Prostate gland (tissue), 2 donors: Measurements from ENCODE around the gene KIAA0825. TPM values are rescaled to one million over a fixed set of nuclear protein-coding genes. Genes with fewer than 3 reads are reported as not detected.
"Not testable (repeated sequence)": the region's sequence is repeated elsewhere in the genome, so short reads cannot be mapped to it uniquely, and the experiment has no call there.

Source experiments
- DNase-seq: peaks from one replicate; pipeline ENCODE4 v3.0.0-alpha.2; 2019; ENCODE audit warnings: low spot score
- H3K27ac ChIP-seq, 2 donors: fragments of 200-600 bp; sonication (generic); 2 replicates each; pipeline ENCODE4 v1.5.1; 2017 to 2019
- H3K27me3 ChIP-seq: fragments of 200-600 bp; sonication (generic); replicated peaks from 2 replicates; pipeline ENCODE4 v1.5.1; 2019; ENCODE audit not compliant: insufficient read depth
- H3K36me3 ChIP-seq, 2 donors: fragments of 200-600 bp; sonication (generic); 1 replicate in 1 of 2; 2 replicates in 1 of 2; pipeline versions ENCODE4 v1.5.1 to v1.8.1; 2017 to 2019
- H3K4me1 ChIP-seq: fragments of 200-600 bp; sonication (generic); replicated peaks from 2 replicates; pipeline ENCODE4 v1.5.1; 2019
- H3K4me3 ChIP-seq, 2 donors: fragments of 200-600 bp; sonication (generic); 2 replicates each; pipeline ENCODE4 v1.5.1; 2017 to 2019
- H3K9me3 ChIP-seq: fragments of 200-600 bp; sonication (generic); 2 replicates; pipeline ENCODE4 v1.5.1; 2017
- POLR2A ChIP-seq: fragments of 450-650 bp; IDR thresholded peaks from one replicate; pipeline ENCODE4 v1.6.1; 2016; ENCODE audit warnings: antibody characterized with exemption, mild to moderate bottlenecking
- POLR2AphosphoS5 ChIP-seq: sonication (generic); formaldehyde crosslinking; IDR thresholded peaks from one replicate; pipeline ENCODE4 v1.6.1; 2017; ENCODE audit warnings: antibody characterized with exemption
- WGBS: methylation state at CpG from one replicate; pipeline ENCODE4 v1.1.5; 2018; 5-methylcytosine and 5-hydroxymethylcytosine counted together
- intact Hi-C: fragments of 100-400 bp; cut with DNase I; formaldehyde crosslinking; loops from one replicate; pipeline ENCODE4 v1.14.2; 2022
- total RNA-seq, 2 donors: library from RNA; depleted of rRNA; stranded (reverse); fragments of >200 nt; gene quantifications; one replicate each; pipeline ENCODE4 v1.1.0, GENCODE V29; 2016
- TF ChIP-seq, protein P1 (sequence below), 4 experiments: fragments of 200-600 bp in 2 of 4; fragments of 450-650 bp in 2 of 4; sonication (generic) in 2 of 4; IDR thresholded peaks; 1 replicate in 3 of 4; 2 replicates in 1 of 4; pipeline ENCODE4 v1.5.1; 2016 to 2019; ENCODE audit warnings: antibody characterized with exemption in 4 of 4, mild to moderate bottlenecking in 2 of 4, moderate library complexity in 2 of 4

Gene KIAA0825
- total RNA-seq, 2 donors from 2014 or later = 3.9 to 4.1 TPM

- intact Hi-C loops = no loop called here
- no peak for DNase-seq
- H3K4me1 ChIP-seq = no peaks in the 10 kb centered on the region
- H3K27ac ChIP-seq = no peak overlapping the region
- H3K36me3 ChIP-seq = no peaks in the 10 kb centered on the region
- H3K27me3 ChIP-seq = no peaks in the 10 kb centered on the region
- no peaks in the 10 kb centered on the region for H3K9me3 ChIP-seq
- H3K4me3 ChIP-seq = no peak overlapping the region
- TF ChIP-seq POLR2A (no peak), POLR2AphosphoS5 (no peak)
- TF ChIP-seq, protein P1, sequence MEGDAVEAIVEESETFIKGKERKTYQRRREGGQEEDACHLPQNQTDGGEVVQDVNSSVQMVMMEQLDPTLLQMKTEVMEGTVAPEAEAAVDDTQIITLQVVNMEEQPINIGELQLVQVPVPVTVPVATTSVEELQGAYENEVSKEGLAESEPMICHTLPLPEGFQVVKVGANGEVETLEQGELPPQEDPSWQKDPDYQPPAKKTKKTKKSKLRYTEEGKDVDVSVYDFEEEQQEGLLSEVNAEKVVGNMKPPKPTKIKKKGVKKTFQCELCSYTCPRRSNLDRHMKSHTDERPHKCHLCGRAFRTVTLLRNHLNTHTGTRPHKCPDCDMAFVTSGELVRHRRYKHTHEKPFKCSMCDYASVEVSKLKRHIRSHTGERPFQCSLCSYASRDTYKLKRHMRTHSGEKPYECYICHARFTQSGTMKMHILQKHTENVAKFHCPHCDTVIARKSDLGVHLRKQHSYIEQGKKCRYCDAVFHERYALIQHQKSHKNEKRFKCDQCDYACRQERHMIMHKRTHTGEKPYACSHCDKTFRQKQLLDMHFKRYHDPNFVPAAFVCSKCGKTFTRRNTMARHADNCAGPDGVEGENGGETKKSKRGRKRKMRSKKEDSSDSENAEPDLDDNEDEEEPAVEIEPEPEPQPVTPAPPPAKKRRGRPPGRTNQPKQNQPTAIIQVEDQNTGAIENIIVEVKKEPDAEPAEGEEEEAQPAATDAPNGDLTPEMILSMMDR (IDR thresholded peaks at IDR 0.05) = no peak
These were observed 40.7 kb downstream of the KIAA0825 start for GRCh38 chr5:94577466-94578245.

- intact Hi-C loops = no loop called here
- DNase-seq = no peak
These were observed 43.2 kb downstream of the KIAA0825 start for GRCh38 chr5:94575196-94575595.

DNA sequence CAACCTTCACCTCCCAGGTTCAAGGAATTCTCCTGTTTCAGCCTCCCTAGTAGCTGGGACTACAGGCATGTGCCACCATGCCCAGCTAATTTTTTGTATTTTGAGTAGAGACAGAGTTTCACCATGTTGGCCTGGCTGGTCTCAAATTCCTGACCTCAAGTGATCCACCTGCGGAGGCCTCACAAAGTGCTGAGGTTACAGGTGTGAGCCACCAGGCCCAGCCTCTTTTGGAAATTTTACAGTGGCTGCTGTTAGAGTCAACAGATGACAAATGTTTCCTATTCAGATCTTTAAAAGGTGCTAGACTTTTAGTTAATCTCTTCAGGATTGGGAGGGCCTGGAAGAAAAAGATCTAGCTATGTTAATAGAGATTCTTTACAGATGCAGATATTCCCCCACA lies 45.1 kb downstream of the KIAA0825 start:
- H3K4me3 ChIP-seq, intact Hi-C loops, H3K4me1 ChIP-seq, H3K27me3 ChIP-seq, H3K36me3 ChIP-seq, DNase-seq, H3K9me3 ChIP-seq, H3K27ac ChIP-seq: not testable (repeated sequence)
- 54% methylated on average over 1 of the region's 1 CpG for WGBS

More at GRCh38 chr5:94575196-94575595, 43.2 kb downstream of the KIAA0825 start:
- H3K27ac ChIP-seq = no peak overlapping the region
- H3K4me1 ChIP-seq = no peaks in the 10 kb centered on the region
- H3K36me3 ChIP-seq = no peaks in the 10 kb centered on the region
- WGBS = 65% methylated on average over 4 of the region's 4 CpGs
- TF ChIP-seq POLR2AphosphoS5 (no peak), POLR2A (no peak)
- TF ChIP-seq, protein P1 (IDR thresholded peaks at IDR 0.05) = no peak
- H3K4me3 ChIP-seq = no peak overlapping the region
- no peaks in the 10 kb centered on the region for H3K9me3 ChIP-seq
- H3K27me3 ChIP-seq = no peaks in the 10 kb centered on the region

DNA sequence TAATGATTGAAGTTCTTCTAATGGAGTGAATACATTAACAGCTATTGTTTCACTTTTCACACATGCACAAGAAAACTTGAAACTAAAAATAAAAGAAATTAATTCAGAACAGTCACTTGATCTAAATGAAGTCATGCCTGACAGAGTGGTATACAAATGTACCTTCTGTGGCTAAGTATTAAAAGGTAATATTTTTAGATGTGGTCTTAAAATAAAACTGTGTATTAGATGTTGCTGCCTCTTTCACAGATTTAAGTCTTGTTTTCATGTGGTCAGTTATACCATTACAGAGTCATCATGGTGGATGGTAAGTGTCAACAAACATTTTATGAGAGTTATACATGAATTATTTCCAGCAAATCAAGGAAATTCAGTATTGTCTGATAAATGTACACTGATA lies 47.0 kb downstream of the KIAA0825 start:
- intact Hi-C loops = no loop called here
- Histone ChIP-seq H3K36me3 (no peaks in the 10 kb centered on the region), H3K27me3 (no peaks in the 10 kb centered on the region), H3K9me3 (no peaks in the 10 kb centered on the region), H3K4me3 (no peak overlapping the region), H3K4me1 (no peaks in the 10 kb centered on the region), H3K27ac (no peak overlapping the region)
- TF ChIP-seq POLR2A = no peak
- TF ChIP-seq, protein P1 (IDR thresholded peaks at IDR 0.05) = no peak
- DNase-seq = no peak

GRCh38 chr5:94564812-94565211 lies 53.6 kb downstream of the KIAA0825 start:
- Histone ChIP-seq H3K9me3 (no peaks in the 10 kb centered on the region), H3K36me3 (no peaks in the 10 kb centered on the region), H3K4me3 (no peak overlapping the region), H3K27me3 (no peaks in the 10 kb centered on the region), H3K4me1 (no peaks in the 10 kb centered on the region), H3K27ac (no peak overlapping the region)
- TF ChIP-seq POLR2AphosphoS5 = no peak
- TF ChIP-seq, protein P1 (IDR thresholded peaks at IDR 0.05) = no peak
- no peak for TF ChIP-seq POLR2A
- WGBS = 100% methylated on average over 1 of the region's 1 CpG
- DNase-seq = no peak
- intact Hi-C loops = no loop called here
